Measurements from ENCODE around the gene IHH. TPM values are rescaled to one million over a fixed set of nuclear protein-coding genes. Genes with fewer than 3 reads are reported as not detected.
A peak's percentile ranks its signal among the peaks of the same experiment; 100 is the strongest.

Gene IHH
- total RNA-seq, 2 donors from 2014 or later = 0.28 TPM; not detected in 1

DNA sequence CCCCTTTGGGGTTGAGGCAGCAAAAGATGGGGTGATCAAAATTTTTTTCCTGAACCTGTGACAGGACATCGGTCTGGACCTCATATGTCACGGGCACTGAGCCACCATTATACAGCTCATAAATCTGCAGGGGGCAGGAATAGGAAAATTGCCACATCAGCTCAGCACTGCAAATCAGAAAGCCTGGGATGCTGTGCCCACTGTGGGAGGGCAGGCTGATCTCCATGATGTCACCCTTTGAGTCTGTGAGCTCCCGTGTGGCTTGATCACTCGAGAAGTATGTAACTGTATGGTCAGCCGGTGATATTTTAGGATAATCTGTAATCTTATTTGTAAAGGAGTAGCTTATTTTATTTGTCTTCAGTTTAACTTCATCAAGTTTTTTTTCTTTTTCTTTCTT is 49.8 kb downstream of the IHH start:
- H3K27ac Mint-ChIP-seq = no peak overlapping the region
- DNase-seq (ENCODE audit: low spot score) (no peak), ATAC-seq (no peak)
- H3K27me3 Mint-ChIP-seq = peaks cover 21 to 30% of the 10 kb centered on the region in 2 donors
- no peak overlapping the region for H3K4me3 Mint-ChIP-seq
- no peaks in the 10 kb centered on the region for H3K4me1 Mint-ChIP-seq (ENCODE audit: low read depth in 2 of 2)
- no peaks in the 10 kb centered on the region for H3K36me3 Mint-ChIP-seq
- no peaks in the 10 kb centered on the region for H3K9me3 Mint-ChIP-seq

DNA sequence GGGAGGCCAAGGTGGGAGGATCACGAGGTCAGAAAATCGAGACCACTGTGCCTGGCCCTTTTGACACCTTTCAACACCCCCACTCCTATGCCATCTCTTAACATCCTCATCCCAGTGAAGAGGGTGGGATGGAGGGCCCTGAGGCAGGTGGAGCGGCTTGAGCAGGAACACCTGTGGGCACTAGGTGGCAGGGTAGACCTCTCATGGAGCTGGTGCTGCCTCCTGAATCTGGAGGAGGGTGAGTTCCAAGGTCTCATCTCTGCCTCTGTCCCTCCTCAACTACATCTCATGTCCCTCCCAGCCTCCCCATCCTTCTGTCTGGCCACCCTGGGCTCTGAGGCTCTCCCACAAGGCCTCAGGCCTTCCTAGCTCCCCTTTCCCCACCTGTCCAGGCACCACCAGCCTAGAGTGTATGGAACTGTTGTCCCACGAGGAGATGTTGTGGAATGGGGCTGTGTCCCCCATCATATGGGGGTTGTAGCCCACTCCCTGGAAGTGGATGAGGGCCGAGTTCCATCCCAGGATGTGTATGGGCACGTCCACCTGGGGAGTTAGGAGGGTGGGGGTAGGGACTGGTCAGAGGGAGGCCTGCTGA is 50.5 kb downstream of the IHH start:
- H3K27me3 Mint-ChIP-seq = peaks cover 27 to 36% of the 10 kb centered on the region in 2 donors
- ATAC-seq (peak in 1 of 2 donors; percentile 45), DNase-seq (ENCODE audit: low spot score) (peak; percentile 56)
- no peak overlapping the region for H3K27ac Mint-ChIP-seq
- H3K4me1 Mint-ChIP-seq (ENCODE audit: low read depth in 2 of 2) = no peaks in the 10 kb centered on the region
- H3K4me3 Mint-ChIP-seq = no peak overlapping the region
- no peaks in the 10 kb centered on the region for H3K9me3 Mint-ChIP-seq
- no peaks in the 10 kb centered on the region for H3K36me3 Mint-ChIP-seq

DNA sequence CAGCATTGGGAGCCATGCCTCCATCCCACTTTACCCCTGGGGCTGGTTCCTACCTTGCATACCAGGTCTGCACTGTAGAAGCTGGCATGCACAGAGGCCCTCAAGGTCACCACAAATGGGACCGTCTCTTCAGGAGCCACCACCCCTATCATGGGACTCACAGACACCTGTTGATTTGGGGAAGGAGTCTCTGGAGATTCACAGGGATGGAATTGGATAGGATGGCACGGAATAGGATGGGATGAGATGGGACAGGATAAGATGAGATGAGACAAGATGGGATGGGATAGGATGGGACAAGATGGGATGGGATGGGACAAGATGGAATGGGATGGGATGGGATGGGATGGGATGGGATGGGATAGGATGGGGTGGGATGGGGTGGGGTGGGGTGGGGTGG is 51.4 kb downstream of the IHH start:
- ATAC-seq (no peak), DNase-seq (ENCODE audit: low spot score) (peak; percentile 45)
- Mint-ChIP-seq H3K9me3 (no peaks in the 10 kb centered on the region), H3K36me3 (no peaks in the 10 kb centered on the region), H3K4me1 (ENCODE audit: low read depth in 2 of 2) (no peaks in the 10 kb centered on the region), H3K27ac (no peak overlapping the region), H3K27me3 (peaks cover 25 to 36% of the 10 kb centered on the region in 2 donors), H3K4me3 (no peak overlapping the region)

Other genes with a start within 250 kb of the IHH start
- gene PRKAG3, start 229.1 kb downstream of the IHH start, total RNA-seq = not detected
- not detected for gene WNT6, start 201.1 kb downstream of the IHH start, total RNA-seq
- gene WNT10A, start 180.1 kb downstream of the IHH start, total RNA-seq = not detected
- not detected for gene CDK5R2, start 101.3 kb downstream of the IHH start, total RNA-seq
- gene FEV, start 75.7 kb downstream of the IHH start, total RNA-seq = not detected
- gene CRYBA2, start 67.5 kb downstream of the IHH start, total RNA-seq = not detected
- not detected for gene CFAP65, start 19.4 kb downstream of the IHH start, total RNA-seq
- 10 to 100 TPM; 17.9 to 18.8 TPM for gene NHEJ1, start 99.9 kb upstream of the IHH start, total RNA-seq
- gene SLC23A3, start 109.1 kb upstream of the IHH start, total RNA-seq = 1 to 10 TPM; 2.4 to 3.3 TPM
- gene CNPPD1, start 116.0 kb upstream of the IHH start, total RNA-seq = 10 to 100 TPM; 60.8 to 68.5 TPM
- gene RETREG2, start 117.4 kb upstream of the IHH start, total RNA-seq = 10 to 100 TPM; 69.3 to 79.8 TPM
- 10 to 100 TPM; 40.4 to 51.8 TPM for gene ZFAND2B, start 145.9 kb upstream of the IHH start, total RNA-seq
- gene ABCB6, start 158.0 kb upstream of the IHH start, total RNA-seq = 10 to 100 TPM; 16.7 to 18.1 TPM
- gene ATG9A, start 168.7 kb upstream of the IHH start, total RNA-seq = 10 to 100 TPM; 43.0 to 52.7 TPM
- 10 to 100 TPM; 82.5 to 87.6 TPM for gene ANKZF1, start 168.9 kb upstream of the IHH start, total RNA-seq
- gene GLB1L, start 184.5 kb upstream of the IHH start, total RNA-seq = 1 to 10 TPM; 3.5 to 3.6 TPM
- 10 to 100 TPM; 26.8 to 27.8 TPM for gene STK16, start 184.6 kb upstream of the IHH start, total RNA-seq
- gene TUBA4B, start 192.3 kb upstream of the IHH start, total RNA-seq = not detected
- 100 to 1,000 TPM; 159 to 161 TPM for gene TUBA4A, start 193.0 kb upstream of the IHH start, total RNA-seq
- 10 to 100 TPM; 43.4 to 47.9 TPM for gene DNAJB2, start 218.4 kb upstream of the IHH start, total RNA-seq
- gene PTPRN, start 248.5 kb upstream of the IHH start, total RNA-seq = not detected